ENCODE results near the gene FAM72B. TPM values are rescaled to one million over a fixed set of nuclear protein-coding genes. Genes with fewer than 3 reads are reported as not detected.
"Not testable (repeated sequence)": the region's sequence is repeated elsewhere in the genome, so short reads cannot be mapped to it uniquely, and the experiment has no call there.

FAM72B gene
- total and polyA plus RNA-seq, 10 of the 15 experiments (the other 5 are each of a cell fraction or from before 2014, with no cell fraction given) = 7.3 to 37.8 (median 17.5) TPM

DNA sequence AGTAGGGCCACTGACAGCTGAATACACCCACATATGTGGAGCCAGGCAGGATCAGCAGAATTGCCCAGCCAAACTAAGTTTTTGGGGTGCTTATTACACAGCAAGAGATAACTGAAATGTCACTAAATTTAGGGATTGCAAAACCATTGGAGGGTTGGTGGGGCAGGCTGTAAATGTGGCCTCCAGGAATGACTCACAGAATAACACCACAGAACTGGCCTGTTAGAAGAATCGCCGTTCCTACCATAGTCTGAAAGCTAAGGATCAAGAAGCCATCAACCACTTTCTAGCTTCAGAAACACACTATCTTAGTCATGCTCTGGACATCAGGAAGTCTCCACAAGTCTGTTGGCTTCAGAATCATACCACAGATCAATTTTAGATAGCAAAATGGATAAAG is 24.0 kb downstream of the FAM72B start:
- H3K9ac ChIP-seq (ENCODE audit: control insufficient read depth, insufficient read depth, low read length); H3K4me1 ChIP-seq (ENCODE audit: control insufficient read depth, insufficient read depth, low read length); H3K36me3 ChIP-seq (ENCODE audit: control insufficient read depth in 2 of 2, insufficient read depth in 2 of 2, low read length in 1 of 2); DNase-seq (ENCODE audit: low read depth, low spot score); RAD21 ChIA-PET (ENCODE audit: unreplicated experiment); ATAC-seq; H3K4me2 ChIP-seq (ENCODE audit: control insufficient read depth, insufficient read depth); H3K79me2 ChIP-seq (ENCODE audit: control insufficient read depth, insufficient read depth, low read length); H3K9me3 ChIP-seq (replicated peaks; ENCODE audit: control insufficient read depth, insufficient read depth, low read length); H2AFZ ChIP-seq (ENCODE audit: control insufficient read depth, low read depth, low read length); POLR2A ChIA-PET; FAIRE-seq; intact Hi-C loops (cut with micrococcal nuclease; ENCODE audit: unreplicated experiment); H3K27ac ChIP-seq (ENCODE audit: control insufficient read depth, insufficient read depth); SMC1A ChIA-PET (ENCODE audit: uncharacterized antibody, unreplicated experiment); in situ Hi-C loops (cut with MboI); CTCF ChIA-PET; BruUV-seq (replicated peaks); H3K4me3 ChIP-seq; H4K20me1 ChIP-seq (ENCODE audit: control insufficient read depth, insufficient read depth); H3K27me3 ChIP-seq (replicated peaks in 1 of 2; ENCODE audit: control insufficient read depth in 2 of 2, insufficient read depth in 2 of 2, low read length in 1 of 2): not testable (repeated sequence)
- 100% methylated on average over 2 of the region's 2 CpGs for WGBS (ENCODE audit: insufficient coverage, insufficient replicate concordance, low lambda C conversion rate, missing lambda C conversion rate)

- H3K36me3 ChIP-seq (ENCODE audit: control insufficient read depth in 2 of 2, insufficient read depth in 2 of 2, low read length in 1 of 2); ATAC-seq; H3K79me2 ChIP-seq (ENCODE audit: control insufficient read depth, insufficient read depth, low read length); H3K9me3 ChIP-seq (replicated peaks; ENCODE audit: control insufficient read depth, insufficient read depth, low read length); SMC1A ChIA-PET (ENCODE audit: uncharacterized antibody, unreplicated experiment); H3K9ac ChIP-seq (ENCODE audit: control insufficient read depth, insufficient read depth, low read length); BruUV-seq (replicated peaks); FAIRE-seq; H3K4me3 ChIP-seq; in situ Hi-C loops (cut with MboI); CTCF ChIA-PET; H3K4me1 ChIP-seq (ENCODE audit: control insufficient read depth, insufficient read depth, low read length); H4K20me1 ChIP-seq (ENCODE audit: control insufficient read depth, insufficient read depth); H3K27ac ChIP-seq (ENCODE audit: control insufficient read depth, insufficient read depth); H3K4me2 ChIP-seq (ENCODE audit: control insufficient read depth, insufficient read depth); POLR2A ChIA-PET; H2AFZ ChIP-seq (ENCODE audit: control insufficient read depth, low read depth, low read length); RAD21 ChIA-PET (ENCODE audit: unreplicated experiment); H3K27me3 ChIP-seq (replicated peaks in 1 of 2; ENCODE audit: control insufficient read depth in 2 of 2, insufficient read depth in 2 of 2, low read length in 1 of 2); intact Hi-C loops (cut with micrococcal nuclease; ENCODE audit: unreplicated experiment); DNase-seq (ENCODE audit: low read depth, low spot score): not testable (repeated sequence)
- WGBS (ENCODE audit: insufficient coverage, insufficient replicate concordance, low lambda C conversion rate, missing lambda C conversion rate) = no CpG with 5 or more reads among the region's 2 CpGs
These were observed 26.5 kb downstream of the FAM72B start for GRCh38 chr1:121157609-121158008.

GRCh38 chr1:121156958-121157603 is 27.1 kb downstream of the FAM72B start:
- in situ Hi-C loops (cut with MboI); H3K79me2 ChIP-seq (ENCODE audit: control insufficient read depth, insufficient read depth, low read length); H3K4me2 ChIP-seq (ENCODE audit: control insufficient read depth, insufficient read depth); RAD21 ChIA-PET (ENCODE audit: unreplicated experiment); BruUV-seq (replicated peaks); CTCF ChIA-PET; H3K4me1 ChIP-seq (ENCODE audit: control insufficient read depth, insufficient read depth, low read length); H3K27ac ChIP-seq (ENCODE audit: control insufficient read depth, insufficient read depth); DNase-seq (ENCODE audit: low read depth, low spot score); H3K9me3 ChIP-seq (replicated peaks; ENCODE audit: control insufficient read depth, insufficient read depth, low read length); POLR2A ChIA-PET; H4K20me1 ChIP-seq (ENCODE audit: control insufficient read depth, insufficient read depth); ATAC-seq; SMC1A ChIA-PET (ENCODE audit: uncharacterized antibody, unreplicated experiment); H3K9ac ChIP-seq (ENCODE audit: control insufficient read depth, insufficient read depth, low read length); H3K4me3 ChIP-seq; FAIRE-seq; H3K36me3 ChIP-seq (ENCODE audit: control insufficient read depth in 2 of 2, insufficient read depth in 2 of 2, low read length in 1 of 2); H2AFZ ChIP-seq (ENCODE audit: control insufficient read depth, low read depth, low read length); H3K27me3 ChIP-seq (replicated peaks in 1 of 2; ENCODE audit: control insufficient read depth in 2 of 2, insufficient read depth in 2 of 2, low read length in 1 of 2); intact Hi-C loops (cut with micrococcal nuclease; ENCODE audit: unreplicated experiment): not testable (repeated sequence)
- WGBS (ENCODE audit: insufficient coverage, insufficient replicate concordance, low lambda C conversion rate, missing lambda C conversion rate) = no CpG with 5 or more reads among the region's 4 CpGs

DNA sequence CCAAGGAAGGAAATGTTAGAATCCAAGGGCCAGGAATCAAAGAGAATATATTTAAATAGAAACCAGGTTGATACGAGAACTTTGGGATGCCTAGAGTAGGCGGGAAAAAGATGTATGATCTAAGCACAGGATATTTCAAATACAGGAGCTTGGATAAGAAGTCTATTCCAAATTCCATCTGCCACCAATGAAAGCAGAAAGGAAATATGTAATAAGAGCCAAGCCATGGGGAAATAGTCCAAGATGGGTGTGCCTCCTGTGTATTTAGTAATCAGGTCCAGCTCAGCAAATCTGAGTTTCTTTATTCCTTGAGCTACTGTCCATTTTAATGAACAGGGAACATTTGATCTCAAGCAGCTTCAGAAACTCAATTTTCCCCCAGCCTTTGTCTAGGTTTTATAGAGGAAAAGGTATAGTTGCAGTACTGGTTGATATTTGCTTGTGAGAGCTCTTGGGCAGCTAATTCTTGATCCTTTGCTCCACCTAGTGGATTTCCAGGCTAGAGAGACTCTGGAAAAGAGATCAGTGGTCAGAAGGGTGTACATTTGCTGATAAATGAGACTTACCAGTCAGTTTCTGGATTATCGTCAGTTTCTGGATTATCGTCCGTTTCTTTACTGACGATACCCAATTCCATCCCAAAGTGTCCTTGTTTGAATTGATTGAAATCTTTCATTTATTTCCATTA is 28.3 kb downstream of the FAM72B start:
- H2AFZ ChIP-seq (ENCODE audit: control insufficient read depth, low read depth, low read length); H4K20me1 ChIP-seq (ENCODE audit: control insufficient read depth, insufficient read depth); H3K36me3 ChIP-seq (ENCODE audit: control insufficient read depth in 2 of 2, insufficient read depth in 2 of 2, low read length in 1 of 2); in situ Hi-C loops (cut with MboI); FAIRE-seq; BruUV-seq (replicated peaks); H3K9me3 ChIP-seq (replicated peaks; ENCODE audit: control insufficient read depth, insufficient read depth, low read length); DNase-seq (ENCODE audit: low read depth, low spot score); H3K27ac ChIP-seq (ENCODE audit: control insufficient read depth, insufficient read depth); H3K27me3 ChIP-seq (replicated peaks in 1 of 2; ENCODE audit: control insufficient read depth in 2 of 2, insufficient read depth in 2 of 2, low read length in 1 of 2); H3K9ac ChIP-seq (ENCODE audit: control insufficient read depth, insufficient read depth, low read length); RAD21 ChIA-PET (ENCODE audit: unreplicated experiment); ATAC-seq; H3K4me2 ChIP-seq (ENCODE audit: control insufficient read depth, insufficient read depth); intact Hi-C loops (cut with micrococcal nuclease; ENCODE audit: unreplicated experiment); H3K4me3 ChIP-seq; SMC1A ChIA-PET (ENCODE audit: uncharacterized antibody, unreplicated experiment); H3K4me1 ChIP-seq (ENCODE audit: control insufficient read depth, insufficient read depth, low read length); POLR2A ChIA-PET; CTCF ChIA-PET; H3K79me2 ChIP-seq (ENCODE audit: control insufficient read depth, insufficient read depth, low read length): not testable (repeated sequence)
- 94% methylated on average over 5 of the region's 6 CpGs for WGBS (ENCODE audit: insufficient coverage, insufficient replicate concordance, low lambda C conversion rate, missing lambda C conversion rate)
